Measurements from ENCODE around the gene ANK2.

The ANK2 gene

GRCh38 chr4:113101669-113102068 is 52.2 kb downstream of the ANK2 start:
- no peak for DNase-seq

DNA sequence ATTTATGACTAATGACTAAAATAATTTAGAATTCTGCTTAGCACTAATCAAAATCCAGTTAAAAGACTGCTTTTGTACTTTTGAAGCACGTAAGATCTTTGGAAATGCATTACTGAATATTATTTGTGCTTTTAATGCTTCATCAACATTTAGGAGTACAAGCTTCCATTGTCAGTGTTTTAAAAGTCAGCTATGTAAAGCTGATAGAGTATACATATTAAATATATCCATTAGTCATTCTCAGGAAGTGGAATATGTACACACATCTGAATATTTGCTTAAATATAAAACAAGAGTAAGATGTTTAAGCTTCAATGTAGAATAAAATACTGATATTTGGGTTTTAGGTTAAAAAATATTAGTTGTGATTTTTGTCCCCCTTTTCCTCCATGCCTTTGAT is 54.1 kb downstream of the ANK2 start:
- no peak for DNase-seq

GRCh38 chr4:113106108-113106507 is 56.7 kb downstream of the ANK2 start:
- DNase-seq = no peak

- DNase-seq = no peak
These were observed 59.8 kb downstream of the ANK2 start for GRCh38 chr4:113109106-113109718.

DNA sequence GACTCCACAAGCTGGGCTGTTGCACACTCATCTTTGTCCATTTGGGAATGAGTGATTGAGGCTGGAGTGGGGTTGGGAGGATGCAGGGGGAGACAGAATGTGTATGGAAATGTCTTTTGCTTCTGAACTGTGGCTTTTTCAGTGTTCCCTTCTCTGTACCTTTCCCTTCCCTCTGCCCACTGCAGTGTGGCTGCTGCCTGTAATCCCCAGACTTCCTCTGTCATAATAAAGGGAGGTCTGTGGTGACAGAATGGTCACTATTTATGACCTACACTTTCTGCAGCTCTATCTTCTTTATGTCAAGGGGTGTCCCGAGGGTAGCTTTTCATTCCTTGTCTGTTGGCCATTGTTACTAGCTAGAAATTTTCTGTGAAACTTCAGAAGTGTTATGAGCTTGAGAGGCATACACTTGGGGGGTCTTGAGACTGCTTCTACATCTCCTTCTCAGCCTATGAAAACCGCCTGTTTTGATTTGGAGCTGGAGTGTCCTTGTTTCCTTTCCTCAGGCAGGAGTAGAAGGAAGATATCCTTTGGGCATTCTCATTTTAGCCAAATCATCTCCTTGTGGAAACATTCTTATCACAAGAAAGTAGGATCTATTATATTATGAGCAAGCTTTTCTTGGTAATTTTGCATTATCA is 63.0 kb downstream of the ANK2 start:
- DNase-seq = no peak

DNA sequence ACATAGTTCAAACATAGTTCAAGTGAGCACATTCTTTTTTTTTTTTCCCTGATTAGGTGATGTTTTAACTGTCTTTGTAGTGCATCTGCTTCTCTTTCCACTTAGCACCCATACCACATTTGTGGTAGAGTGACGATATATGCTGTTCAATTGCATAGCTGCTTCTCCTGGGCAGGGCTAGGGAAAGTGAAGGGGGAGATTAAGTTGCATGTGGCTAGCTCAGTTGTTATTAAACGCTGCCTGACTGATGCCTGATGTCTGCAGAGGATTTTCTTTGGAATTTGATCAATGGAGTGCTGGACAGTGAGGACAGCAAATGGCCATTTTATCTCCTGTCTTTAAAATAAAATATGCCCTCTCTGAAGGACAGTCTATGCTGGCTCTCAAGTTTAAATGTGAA is 63.7 kb downstream of the ANK2 start:
- no peak for DNase-seq

DNA sequence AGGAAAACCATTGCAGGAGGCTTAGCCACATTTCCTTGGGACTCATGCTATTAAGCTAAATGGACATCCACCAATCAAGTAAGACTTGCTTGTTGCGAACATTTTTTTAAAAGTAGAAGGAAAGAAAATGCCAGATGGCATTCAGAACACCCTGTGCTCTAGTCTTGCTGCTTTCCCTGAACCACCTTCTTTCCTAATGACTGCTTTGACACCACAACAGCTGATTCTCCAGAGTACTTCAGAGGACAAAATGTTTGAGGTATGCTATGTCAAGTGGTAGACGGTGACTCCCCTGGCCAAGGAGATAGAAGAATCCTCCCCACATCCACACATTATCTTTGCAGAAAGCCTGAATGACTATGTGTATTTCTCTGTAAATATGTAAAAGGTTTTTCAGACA is 65.4 kb downstream of the ANK2 start:
- no peak for DNase-seq

- DNase-seq = no peak
These were observed 67.2 kb downstream of the ANK2 start for GRCh38 chr4:113116414-113117357.

GRCh38 chr4:113117358-113117702 is 67.9 kb downstream of the ANK2 start:
- no peak for DNase-seq

DNA sequence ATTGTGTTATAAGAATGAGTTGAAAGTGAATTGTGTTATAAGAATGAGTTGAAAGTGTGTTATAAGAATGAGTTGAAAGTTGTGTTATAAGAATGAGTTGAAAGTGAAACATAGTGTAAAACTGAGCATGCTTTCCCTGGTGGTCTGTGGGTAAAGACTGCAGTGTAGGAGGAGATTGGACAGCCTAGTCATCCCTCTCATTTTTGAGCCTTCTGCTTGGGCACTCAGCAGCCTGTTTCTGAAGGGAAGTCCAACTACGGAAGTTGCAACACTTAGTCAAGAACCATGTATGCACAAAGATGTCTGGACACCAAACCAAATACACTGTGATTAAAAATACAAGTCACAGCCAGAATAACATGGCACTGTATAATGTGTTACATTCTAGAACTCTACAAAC is 72.6 kb downstream of the ANK2 start:
- no peak for DNase-seq

GRCh38 chr4:113125418-113125817 is 76.0 kb downstream of the ANK2 start:
- DNase-seq = no peak

GRCh38 chr4:113131136-113131535 is 81.7 kb downstream of the ANK2 start:
- DNase-seq = no peak

- DNase-seq = no peak
These were observed 82.2 kb downstream of the ANK2 start for GRCh38 chr4:113131621-113132020.

DNA sequence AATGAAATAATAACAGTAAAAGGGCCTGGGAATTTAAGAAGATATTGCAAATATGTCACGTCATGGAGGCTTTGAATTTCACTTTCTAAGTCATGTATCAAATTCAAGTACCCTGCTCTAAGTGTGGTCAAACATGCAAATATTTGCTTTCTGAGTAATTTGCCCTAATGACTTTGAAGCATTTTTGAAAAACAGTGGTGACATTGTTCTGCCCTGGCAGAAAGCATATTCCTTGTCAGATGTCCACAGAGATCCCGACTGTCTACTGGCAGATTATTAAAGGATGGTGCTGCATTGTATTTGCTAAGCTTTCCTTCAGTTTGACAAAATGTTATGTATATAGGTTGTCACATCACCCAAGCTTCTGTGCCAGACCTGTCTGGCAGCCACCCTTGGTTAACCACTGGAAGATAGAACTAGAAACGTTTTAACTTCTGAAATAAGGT is 92.5 kb downstream of the ANK2 start:
- DNase-seq = no peak

DNA sequence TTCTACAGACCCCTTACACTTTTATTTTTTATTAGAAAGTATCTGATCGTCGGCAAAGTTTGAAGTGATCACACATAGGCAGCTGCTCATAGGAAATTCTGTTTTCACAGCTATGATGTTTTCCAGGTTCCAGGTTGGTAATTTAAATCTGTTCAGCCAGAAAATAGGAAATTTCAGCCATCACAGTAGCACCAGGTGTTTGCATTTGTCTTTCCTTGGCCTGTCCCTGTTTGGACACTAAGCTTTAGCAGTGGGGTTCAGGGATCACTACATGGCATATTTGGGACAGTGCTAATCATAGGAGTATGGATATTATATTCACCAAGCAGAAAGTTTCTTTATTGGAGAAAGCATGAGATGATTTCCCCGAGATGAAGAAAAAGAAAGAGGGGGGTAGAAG is 92.9 kb downstream of the ANK2 start:
- DNase-seq = no peak

DNA sequence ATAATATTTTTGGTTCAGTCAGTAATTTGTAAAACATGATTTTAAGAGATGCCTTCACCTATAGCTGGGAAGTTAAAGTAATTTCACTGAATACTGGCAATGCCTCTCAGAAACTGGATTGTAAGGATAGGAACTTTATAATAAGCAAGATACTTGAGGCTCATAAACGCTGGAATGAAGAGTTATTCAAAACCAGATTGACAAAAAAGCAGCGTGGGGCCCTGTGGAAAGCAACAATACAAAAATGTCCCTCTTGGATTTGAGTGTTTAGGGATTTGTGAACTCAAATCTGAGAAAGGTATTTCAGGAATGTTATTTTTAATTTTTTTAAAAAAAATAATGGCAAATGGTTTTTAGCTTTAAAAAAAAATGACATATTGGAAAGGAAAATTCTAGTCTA is 94.6 kb downstream of the ANK2 start:
- DNase-seq = no peak

- no peak for DNase-seq
These were observed 95.7 kb downstream of the ANK2 start for GRCh38 chr4:113145147-113145518.

- no peak for DNase-seq
These were observed 96.3 kb downstream of the ANK2 start for GRCh38 chr4:113145519-113146291.

DNA sequence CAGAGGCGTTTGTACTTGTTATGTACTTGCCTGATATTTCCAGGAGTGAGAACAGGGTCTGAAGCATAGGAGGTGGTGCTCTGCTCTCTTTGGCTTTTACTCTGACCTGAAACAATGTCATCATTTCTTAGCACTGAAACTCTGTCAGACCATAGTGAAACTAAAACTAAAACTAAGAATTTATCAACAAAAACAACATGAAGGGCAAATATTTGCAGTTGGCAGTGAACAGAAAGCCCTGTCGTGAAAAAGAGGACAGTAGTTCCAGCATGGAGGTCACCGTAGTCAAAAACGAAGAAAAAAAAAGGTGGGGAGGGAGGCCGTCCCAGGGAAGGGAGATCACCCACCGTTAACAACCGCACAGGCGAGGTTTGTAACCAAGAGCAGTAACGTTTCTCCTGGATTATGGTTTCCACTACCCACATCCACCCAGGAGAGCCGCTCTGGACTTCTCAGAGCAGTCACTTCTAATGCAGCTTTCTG is 97.5 kb downstream of the ANK2 start:
- no peak for DNase-seq

DNA sequence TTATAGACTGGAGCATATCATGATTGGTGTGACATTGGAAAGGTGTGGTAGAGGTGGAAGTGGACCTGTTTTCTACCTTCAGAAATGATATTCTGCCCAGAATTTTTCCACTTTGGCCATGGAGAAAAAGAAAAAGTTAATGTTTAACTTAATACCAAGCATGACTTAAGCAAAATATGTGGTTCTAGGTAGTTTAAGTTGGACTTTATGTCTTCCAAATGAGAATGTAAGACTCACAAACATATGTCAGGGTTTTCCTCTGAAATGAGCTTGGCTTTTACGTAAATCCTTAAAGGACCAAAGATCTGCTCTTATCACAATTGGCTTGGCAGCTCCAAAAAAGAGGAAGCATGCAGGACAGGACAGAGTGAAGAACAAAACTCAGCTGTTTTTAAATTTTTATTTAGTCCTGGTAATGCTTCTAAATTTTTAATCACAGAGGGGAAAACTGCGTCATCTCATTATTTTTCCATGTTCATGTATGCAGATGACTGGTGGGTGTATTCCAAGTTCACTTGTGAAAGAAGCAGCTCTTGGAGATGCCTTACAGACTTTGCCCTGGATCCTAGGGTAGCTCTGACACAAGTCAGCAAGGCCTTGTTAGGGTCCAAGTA is 98.2 kb downstream of the ANK2 start:
- DNase-seq = no peak

- DNase-seq = no peak
These were observed 99.5 kb downstream of the ANK2 start for GRCh38 chr4:113148925-113149324.

GRCh38 chr4:113153529-113154101 is 104.2 kb downstream of the ANK2 start:
- DNase-seq = no peak
